G401 (cell line): ENCODE results near the gene ZNF322. TPM values are rescaled to one million over a fixed set of nuclear protein-coding genes. Genes with fewer than 3 reads are reported as not detected.
"Not testable (repeated sequence)": the region's sequence is repeated elsewhere in the genome, so short reads cannot be mapped to it uniquely, and the experiment has no call there.

Experiments used
- DNase-seq: peaks from one replicate; pipeline ENCODE4 v3.0.0-alpha.2; 2015; ENCODE audit warnings: low spot score
- in situ Hi-C: cut with HindIII; loops from 2 replicates; pipeline ENCODE4 v1.10.0; 2016; ENCODE audit warnings: low sequenced_read_pairs, mixed read lengths
- total RNA-seq: library from RNA; depleted of rRNA; stranded (reverse); fragments of >200 nt; shearing (Covaris generic); gene quantifications from 2 replicates; pipeline ENCODE4 v1.2.3, GENCODE V29; 2014; rRNA removed

The ZNF322 gene, protein sequence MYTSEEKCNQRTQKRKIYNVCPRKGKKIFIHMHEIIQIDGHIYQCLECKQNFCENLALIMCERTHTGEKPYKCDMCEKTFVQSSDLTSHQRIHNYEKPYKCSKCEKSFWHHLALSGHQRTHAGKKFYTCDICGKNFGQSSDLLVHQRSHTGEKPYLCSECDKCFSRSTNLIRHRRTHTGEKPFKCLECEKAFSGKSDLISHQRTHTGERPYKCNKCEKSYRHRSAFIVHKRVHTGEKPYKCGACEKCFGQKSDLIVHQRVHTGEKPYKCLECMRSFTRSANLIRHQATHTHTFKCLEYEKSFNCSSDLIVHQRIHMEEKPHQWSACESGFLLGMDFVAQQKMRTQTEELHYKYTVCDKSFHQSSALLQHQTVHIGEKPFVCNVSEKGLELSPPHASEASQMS
- 22.9 and 26.5 TPM in 2 replicates for total RNA-seq

DNA sequence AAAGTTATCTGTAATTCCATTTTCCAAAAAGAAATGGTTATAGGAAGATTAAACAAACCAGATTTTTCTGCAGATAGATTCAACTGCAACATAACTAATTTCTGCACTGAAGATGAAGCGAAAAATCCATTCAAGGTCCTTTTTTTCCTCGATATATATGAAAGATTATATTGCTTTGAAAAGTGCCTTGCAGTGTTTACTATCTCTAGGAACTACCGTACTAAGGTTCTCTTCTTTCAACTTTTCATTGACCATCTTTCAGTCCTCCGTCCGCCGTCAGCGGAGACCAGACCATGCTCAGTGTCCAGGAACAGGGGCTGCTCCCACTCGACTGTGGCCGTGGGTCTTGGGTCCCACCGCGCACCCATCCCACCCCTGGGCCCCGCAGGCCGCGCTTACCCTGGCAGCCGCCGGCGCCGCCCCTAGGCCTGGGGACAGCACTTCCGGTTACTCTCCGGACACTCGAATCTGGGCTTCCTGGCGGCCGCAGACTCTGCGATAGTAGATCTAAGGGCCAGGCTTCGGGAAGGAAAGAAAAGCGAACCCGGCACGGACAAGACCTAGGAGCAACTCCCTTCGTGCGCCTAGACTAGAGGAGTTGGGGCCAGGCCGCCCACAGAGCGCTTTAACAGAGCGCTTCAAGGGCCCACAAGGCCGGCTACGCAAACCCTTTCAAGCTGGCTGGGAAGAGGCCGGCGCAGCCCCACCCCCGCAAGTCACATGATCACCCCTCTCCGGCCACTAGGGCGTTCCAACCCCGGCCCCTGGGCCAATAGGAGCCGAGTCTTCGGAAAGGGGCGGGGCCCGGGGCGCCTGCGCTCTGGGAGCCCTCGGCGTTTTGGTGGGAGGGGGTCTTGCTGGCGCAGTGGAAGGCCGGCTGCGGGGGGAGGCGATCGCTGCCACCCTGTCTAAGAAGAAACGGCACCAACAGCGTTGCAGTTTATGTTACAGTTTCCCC is at the start of gene ZNF322:
TSS of gene ZNF322 (minus strand) at position 705 of the 958 bp plus-strand sequence. CDS start 21,193 bp downstream, outside the sequence.
- DNase-seq = peak; percentile 97
- in situ Hi-C loops = no loop called here

DNA sequence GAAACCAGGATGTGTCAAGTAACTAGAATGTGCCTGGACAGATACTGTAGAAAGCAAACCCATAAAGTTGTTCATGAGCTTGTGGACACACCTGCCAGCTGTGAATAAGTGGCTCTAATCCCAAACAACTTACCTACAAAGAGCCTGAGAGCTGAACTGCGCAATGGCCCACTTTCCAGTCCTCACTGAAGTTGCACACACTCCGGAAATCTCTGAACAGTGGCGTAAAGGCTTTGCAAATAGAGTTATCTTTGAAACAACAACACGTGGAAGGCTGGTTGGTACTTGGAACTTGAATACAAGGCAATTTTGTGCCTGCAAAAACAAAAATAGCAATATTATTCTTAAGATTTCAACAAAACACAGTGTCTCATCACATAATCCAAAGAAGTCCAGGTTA is 46.2 kb upstream of the ZNF322 start:
- DNase-seq, in situ Hi-C loops: not testable (repeated sequence)

DNA sequence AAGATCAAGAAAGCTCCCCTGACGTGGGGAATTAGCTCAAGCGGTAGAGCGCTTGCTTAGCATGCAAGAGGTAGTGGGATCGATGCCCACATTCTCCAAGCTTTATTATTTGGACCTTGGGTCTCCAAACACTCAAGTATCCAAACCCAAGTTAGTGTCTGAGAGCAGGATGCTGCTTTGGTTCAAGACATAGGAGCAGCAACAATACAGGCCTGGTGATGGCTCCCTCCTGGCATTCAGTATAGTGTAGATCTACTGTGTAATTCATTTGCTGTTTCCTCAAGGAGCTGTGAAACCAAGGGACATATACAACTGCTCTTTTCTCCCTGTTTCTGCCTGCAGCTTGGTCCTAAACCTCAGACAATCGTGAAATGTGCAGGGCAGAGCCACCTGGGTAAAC is 45.8 kb upstream of the ZNF322 start:
- DNase-seq, in situ Hi-C loops: not testable (repeated sequence)

DNA sequence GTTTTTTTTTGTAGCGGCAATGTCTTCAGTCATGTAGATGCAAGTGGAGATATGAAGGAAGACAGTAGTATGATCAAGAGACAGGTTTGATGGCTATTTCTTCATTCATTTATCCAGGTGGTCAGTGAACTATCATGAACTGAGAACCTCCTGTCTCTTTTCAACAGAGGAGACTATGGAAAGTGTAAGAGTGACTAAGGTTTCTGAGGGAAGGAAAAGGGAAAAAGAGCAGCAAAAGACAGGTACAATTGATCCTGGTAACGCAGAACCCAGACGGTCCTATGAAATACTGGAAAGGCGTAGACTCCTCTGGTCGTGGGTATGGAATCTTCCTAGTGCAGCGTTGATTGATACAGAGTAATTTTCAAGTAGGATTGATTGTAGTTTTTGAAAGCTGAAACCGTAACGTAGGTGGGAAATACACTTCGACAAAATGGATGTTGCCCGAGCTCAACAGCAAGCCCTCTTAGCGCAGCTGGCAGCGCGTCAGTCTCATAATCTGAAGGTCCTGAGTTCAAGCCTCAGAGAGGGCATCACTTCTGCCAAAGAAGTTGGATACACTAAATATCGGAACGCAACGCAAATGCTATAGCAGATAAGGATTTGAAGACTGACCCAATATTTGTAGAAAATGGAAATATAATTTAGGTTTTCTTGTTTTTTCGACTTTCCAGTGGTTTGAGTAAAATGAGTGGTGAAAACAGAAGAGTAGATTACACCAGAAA is 41.6 kb upstream of the ZNF322 start:
- DNase-seq, in situ Hi-C loops: not testable (repeated sequence)

DNA sequence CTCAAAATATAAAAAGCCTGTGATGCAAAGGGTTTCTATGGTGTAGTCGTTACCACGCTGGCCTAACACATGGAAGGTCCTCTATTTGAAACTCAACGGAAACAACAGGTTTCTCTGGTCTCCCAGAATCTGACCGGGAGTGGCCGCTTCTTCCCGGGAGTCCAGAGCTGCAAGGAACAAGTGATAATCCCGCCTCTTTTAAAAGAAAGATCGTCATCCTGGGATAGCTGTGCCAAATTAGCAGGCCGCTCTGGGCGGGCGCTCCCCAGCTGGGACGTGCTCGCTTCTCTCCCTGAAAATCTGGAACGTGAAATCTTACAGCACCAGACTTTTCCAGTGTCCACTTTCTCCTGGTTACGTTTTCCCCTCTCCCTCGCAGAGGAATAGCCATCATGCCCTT is 38.0 kb upstream of the ZNF322 start:
- DNase-seq, in situ Hi-C loops: not testable (repeated sequence)

DNA sequence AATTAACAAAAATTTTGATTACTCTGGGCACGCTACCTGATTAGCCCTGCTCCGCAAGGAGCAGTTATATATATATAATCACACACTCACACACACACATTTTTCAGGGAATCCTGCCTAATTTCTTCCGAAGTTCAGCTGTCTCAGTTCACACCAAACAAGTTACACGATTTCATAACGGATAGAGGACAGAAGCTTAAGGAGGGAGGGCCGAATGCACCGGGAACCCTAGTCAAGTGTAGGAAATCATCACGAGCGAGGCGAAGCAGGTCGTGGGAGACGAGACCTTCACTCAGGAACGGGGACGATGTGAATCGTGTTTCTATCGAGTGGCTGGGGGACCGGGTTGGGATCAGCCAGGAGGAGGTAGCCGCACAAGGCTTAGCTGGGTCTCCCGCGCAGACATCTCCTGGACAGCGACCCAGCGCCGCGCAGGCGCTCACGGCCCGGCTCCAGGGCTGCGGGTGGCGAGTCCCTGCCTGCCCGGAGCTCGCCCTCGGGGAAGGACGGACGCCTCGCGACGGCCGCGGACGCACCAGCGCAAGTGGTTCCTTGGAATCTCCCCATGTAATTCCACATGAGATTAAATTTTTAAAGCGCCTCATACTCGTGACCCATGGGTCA is 29.9 kb upstream of the ZNF322 start:
- DNase-seq, in situ Hi-C loops: not testable (repeated sequence)

DNA sequence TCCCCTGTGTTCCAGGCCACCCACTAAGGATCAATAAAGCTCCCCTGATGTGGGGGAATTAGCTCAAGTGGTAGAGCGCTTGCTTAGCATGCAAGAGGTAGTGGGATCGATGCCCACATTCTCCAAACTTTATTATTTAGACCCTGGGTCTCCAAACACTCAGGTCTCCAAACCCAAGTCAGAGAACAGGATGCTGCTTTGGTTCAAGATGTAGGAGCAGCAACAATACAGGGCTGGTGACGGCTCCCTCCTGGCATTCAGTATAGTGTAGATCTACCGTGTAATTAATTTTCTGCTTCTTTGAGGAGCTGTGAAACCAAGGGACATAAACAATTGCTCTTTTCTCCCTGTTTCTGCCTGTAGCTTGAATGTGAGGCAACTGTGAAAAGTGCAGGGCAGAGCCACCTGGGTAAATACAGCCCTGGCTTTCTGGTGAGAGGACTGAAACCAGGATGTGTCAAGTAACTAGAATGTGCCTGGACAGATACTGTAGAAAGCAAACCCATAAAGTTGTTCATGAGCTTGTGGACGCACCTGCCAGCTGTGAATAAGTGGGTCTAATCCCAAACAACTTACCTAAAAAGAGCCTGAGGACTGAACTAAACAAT is 23.0 kb upstream of the ZNF322 start:
- in situ Hi-C loops, DNase-seq: not testable (repeated sequence)

DNA sequence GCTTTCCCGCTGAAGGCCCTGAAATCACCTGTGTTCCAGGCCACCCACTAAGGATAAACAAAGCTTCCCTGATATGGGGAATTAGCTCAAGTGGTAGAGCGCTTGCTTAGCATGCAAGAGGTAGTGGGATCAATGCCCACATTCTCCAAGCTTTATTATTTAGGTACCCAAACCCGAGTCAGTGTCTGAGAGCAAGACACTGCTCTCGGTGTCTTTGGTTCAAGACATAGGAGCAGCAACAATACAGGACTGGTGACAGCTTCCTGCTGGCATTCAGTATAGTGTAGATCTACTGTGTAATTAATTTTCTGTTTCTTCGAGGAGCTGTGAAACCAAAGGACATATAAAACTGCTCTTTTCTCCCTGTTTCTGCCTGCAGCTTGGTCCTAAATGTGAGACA is 13.7 kb upstream of the ZNF322 start:
- in situ Hi-C loops, DNase-seq: not testable (repeated sequence)

DNA sequence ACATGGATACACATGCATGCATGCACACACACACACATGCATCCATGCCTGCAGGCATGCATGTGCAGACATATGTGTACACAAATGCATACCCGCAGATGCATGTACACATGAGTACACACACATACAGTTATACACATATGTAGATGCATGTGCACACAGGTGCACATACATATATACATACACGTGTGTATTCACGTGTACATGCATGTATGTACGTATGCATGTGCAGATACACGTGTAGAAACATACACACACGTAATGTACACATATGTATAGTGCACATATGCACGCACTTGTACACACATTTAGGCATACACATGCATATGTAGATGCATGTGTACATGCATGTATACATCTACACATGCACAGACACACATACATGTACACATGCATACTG is 11.0 kb upstream of the ZNF322 start:
- in situ Hi-C loops, DNase-seq: not testable (repeated sequence)

DNA sequence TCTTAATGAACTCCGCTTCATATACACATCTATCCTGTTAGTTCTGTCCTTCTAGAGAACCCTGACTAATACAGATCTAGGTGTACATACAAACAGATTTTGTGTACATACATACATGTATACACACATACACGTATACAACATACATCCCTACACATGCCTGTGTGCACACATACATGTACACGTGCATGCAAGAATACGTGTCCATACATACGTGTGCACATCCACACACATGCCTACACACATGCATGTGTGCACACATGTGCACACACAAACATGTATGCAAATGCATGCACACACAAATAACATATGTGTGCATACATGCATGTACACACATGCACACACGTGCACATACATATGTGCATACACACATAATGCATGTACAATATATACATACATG is 10.5 kb upstream of the ZNF322 start:
- in situ Hi-C loops, DNase-seq: not testable (repeated sequence)

DNA sequence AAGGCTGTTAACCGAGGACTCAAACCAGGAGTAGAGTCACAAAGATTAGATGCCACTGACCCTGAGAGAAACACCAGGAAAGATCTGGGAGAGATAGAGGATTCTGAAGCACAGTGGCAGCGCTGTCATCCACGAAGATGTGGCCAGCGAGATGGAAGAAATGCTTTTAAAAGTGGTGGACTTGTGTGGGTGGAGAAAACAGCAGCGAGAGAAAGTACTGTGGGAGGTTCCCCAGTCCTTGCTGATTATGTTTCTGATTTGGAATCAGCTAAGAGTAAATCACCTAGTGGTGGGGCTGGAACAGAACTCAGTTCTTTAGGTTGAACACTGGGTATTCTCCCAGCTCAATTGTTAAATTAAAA is 435 bp upstream of the ZNF322 start:
- in situ Hi-C loops = no loop called here
- no peak for DNase-seq

DNA sequence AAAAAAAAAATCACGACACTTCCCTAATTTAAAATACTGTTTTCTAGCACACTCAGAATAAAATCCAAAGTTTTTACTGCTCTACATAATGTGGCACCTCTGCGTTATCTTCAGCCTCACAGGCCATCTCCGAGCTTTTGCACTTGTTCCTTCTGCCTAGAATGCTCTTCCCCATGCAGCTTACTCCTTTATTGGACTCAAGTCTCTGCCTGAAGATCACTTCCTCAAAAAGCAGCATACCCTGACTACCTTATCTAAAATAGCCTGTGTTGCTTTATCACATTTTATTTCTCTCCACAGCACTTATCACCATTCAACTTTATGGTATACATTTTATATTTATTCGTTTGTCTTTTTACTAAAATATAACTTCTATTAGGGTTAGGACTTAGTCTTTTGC is 2.3 kb downstream of the ZNF322 start:
- in situ Hi-C loops = no loop called here
- DNase-seq = no peak

DNA sequence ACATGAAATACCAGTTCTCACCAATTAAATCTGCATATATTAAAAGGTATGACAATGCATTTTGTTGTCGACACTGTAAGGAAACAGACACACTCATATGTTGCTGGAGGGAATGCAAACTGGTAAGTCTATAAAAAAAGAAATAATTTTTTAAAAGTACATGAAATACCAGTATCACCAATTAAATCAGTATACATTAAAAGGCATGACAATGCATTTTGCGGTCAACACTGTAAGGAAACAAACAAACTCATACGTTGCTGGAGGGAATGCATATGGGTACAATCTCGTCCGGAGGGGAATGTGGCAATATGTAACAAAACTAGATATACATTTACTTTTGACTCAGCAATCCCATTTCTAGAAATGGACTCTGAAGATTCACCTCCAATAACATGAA is 6.5 kb downstream of the ZNF322 start:
- in situ Hi-C loops = no loop called here
- DNase-seq = no peak

DNA sequence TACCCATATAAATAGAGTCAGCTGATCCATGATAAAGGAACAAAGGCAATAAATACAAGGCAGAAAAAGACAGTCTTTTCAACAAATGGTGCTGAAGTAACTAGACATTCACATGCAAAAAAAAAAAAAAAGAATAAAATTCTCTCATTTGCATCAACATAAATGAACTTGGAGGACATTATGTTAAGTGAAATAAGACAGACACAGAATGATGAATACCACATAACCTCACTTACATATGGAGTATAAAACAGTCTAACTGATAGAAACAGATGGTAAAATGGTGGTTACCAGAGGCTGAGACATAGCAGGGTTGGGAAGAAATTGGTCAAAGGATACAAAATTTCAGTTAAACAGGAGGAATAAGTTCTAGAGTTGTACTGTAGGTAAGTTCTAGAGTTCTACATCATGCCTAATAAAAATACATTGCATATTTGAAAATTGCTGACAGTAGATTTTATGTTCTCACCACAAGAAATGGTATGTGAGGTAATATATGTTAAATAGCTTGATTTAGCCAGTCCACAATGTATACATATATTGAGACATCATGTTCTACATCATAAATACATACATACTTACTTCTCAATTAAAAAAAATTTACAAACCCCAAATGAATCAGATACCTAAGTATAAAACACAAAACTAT is 8.3 kb downstream of the ZNF322 start:
- no peak for DNase-seq
- in situ Hi-C loops = no loop called here

DNA sequence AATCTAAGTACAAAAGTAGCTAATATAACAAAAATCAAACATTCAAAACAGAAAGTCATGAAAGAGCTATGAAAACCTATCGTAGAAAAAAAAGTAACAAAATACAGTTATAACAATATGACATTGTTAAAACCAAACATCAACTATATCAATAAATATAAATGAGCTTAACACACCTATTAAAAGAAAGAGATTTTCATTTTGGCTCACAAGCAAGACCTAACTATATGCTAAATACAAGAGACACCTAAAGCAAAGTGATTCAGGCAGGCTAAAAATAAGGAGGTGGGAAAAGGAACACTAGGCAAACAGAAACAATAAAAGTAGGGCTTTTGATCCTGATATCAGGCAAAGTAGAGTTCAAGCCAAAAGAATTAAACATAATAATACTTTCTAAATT is 13.5 kb downstream of the ZNF322 start:
- DNase-seq = no peak
- in situ Hi-C loops = no loop called here

DNA sequence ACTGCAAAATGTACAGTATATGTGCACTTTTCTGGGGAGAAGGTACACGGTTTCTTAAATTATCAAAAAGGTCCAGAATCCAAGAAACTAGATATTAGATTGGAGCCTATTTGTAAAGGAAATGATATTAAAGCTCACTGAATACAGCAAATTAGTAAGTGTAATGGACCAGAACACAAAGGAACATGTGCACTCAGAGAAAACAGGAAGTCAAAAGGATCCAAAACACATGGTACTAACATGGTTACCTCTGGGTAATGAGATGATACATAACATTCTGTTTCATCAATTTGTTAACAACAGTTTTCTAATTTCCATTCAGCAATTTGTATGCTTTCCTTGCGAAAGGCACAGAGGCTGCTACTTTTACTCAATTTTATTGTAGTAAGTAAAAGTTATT is 18.7 kb downstream of the ZNF322 start:
- no peak for DNase-seq
- in situ Hi-C loops = no loop called here

DNA sequence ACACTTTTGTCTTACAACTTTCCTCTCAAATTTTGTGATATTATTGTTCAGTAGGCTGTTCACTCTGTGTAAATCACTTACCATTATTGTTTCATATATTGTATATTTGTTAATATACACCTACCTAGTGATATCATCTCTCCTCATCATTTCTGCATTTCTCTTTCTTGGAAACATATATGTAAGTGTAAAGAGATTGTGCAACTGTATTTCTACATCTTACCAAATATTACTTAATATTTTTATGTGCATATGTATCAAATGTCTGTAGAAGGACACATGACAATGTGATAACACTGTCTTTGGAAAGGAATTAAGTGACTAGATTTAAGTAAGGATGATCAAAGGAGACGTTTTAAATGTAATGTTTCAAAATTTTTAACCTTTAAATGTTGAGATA is 30.2 kb downstream of the ZNF322 start:
- no peak for DNase-seq
- in situ Hi-C loops = no loop called here

DNA sequence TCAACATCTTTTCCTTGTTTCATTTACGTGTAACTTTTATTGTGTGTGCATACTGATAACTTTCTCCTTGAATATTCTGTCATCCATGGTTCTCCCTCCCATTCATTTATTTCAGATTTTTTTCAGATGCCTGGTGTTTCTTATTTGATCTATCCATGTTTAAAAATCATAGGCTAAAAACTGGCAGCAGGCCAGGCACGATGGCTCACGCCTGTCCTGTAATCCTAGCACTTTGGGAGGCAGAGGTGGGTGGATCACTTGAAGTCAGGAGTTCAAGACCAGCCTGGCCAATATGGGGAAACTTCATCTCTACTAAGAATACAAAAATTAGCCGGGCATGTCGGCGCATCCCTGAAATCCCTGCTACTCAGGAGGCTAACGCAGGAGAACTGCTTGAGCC is 31.7 kb downstream of the ZNF322 start:
- no peak for DNase-seq
- in situ Hi-C loops = no loop called here
